ENCODE measurements around the gene AGRN.
A peak's percentile ranks its signal among the peaks of the same experiment; 100 is the strongest.
"Not testable (repeated sequence)": the region's sequence is repeated elsewhere in the genome, so short reads cannot be mapped to it uniquely, and the experiment has no call there.

The AGRN gene

GRCh38 chr1:1001057-1001783 lies 18.7 kb upstream of the AGRN start:
- no peak for DNase-seq (ENCODE audit: low spot score)

DNA sequence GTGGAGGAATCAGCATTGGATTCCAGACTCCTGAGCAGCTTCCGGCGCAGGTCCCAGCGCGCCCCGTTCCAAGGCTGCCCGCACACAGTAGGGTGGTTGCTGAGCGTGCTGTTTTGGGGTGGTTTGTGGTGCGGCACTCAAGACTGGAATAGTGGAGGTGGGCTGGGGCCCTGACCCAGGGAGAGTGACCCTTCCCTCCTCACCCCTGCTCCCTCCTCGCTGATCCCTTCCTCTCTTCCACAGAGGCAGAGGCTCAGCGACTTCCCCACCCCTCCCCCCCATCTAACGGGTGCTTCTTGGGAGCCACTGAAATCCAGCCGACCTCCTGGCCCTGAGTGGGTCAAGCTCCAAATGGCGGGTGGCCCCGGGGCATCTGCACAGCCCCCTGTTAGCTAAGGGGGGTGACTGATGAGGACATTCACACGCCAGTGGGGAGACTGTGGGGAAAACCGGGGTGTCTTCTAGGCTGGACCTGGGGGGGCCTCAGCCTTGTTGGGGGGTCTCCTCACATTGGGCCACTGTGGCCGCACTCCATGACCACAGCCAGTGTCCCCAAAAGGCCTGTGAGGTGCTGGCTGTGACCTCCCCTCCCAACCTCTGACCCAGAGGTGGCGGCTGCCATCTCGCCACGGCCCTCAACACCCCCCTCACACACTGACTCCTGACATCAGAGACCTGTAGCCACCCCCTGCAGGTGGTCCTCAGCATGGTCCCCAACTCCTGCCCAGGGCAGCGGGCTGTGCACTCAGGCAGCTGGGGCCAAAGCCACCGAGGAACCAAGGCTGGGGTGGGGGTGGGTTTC lies 16.1 kb upstream of the AGRN start:
- DNase-seq (ENCODE audit: low spot score): no peak

DNA sequence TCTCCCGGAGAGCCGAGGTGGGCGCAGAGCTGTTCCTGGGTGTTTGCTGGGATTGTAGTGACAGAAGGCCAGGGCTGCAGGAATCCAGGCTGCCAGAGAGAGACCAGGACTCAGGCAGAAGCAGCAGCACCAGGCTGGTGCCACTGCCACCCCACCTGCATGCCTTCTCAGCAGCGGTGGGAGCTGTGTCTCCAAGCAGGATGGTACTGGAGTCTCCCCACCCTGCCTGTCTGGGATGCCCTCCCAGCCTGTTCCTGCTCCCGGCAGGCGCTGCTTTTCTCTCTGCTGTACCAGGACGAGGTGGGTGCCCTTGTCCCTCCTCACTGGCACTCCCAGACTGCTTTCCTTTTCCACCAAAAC lies 15.5 kb upstream of the AGRN start:
- DNase-seq (ENCODE audit: low spot score): no peak

DNA sequence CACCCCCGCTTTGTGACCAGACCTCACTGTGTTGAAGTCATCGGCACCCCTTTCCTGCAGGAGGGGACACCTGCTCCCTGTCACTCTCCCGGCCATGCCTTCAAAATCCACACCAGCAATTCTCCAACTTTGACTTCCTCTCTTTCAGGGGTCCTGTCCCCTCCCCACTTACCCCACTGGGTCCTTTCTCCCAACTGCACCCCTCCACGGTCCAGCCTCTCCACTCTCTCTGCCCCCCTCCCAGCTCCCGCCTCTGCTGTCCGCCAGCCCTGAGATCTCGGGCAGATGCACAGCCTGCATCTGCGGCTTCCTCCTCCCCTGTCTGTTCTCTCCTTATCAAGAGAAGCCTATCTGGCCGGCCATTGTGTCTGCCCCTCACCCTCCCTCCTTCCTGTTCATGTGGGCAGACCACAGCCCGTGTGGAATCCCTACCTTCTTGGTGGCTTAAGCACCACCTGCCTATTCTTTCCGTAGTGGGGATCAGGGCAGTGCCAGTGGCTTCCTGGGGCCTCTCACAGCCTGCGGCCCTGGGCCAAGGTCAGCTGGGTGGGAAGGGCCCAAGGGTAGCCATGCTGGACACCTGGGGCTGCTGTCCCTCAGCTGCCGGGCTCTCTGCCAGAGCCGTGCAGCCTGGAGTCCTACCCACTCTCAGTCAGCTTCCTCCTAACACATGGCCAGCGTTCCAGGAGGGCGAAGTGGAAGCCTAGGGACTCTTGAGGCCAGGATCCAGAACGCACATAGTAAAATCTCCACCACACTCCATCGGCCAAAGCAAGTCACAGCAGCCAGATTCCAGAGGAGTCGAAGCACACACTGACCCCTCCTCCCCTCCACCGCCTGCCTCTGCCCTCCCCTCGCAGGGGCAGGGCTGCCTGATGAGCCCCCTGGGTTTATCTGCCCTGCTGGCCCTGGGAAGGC lies 14.9 kb upstream of the AGRN start:
- no peak for DNase-seq (ENCODE audit: low spot score)

GRCh38 chr1:1005774-1006304 lies 14.1 kb upstream of the AGRN start:
- no peak for DNase-seq (ENCODE audit: low spot score)

- DNase-seq (ENCODE audit: low spot score): no peak
These were observed 13.4 kb upstream of the AGRN start for GRCh38 chr1:1006305-1007159.

GRCh38 chr1:1010131-1010530 lies 9.8 kb upstream of the AGRN start:
- DNase-seq (ENCODE audit: low spot score): not testable (repeated sequence)

- no peak for DNase-seq (ENCODE audit: low spot score)
These were observed 8.4 kb upstream of the AGRN start for GRCh38 chr1:1011396-1011949.

DNA sequence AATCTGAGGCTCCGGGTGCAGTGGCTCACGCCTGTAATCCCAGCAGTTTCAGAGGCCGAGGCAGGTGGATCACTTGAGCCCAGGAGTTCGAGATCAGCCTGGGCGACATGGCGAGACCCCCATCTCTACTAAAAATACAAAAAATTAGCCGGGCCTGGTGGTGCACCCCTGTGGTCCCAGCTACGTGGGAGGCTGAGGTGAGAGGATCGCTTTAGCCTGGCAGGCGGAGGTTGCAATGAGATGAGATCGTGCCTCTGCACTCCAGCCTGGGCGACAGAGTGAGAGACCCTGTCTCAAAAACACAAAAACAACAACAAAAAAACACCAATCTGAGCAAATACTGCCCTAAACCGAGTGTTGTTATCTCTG lies 7.2 kb upstream of the AGRN start:
- DNase-seq (ENCODE audit: low spot score): not testable (repeated sequence)

- peak; percentile 89 for DNase-seq (ENCODE audit: low spot score)
These were observed 6.6 kb upstream of the AGRN start, which contains the start of gene ISG15 for GRCh38 chr1:1013105-1013921. ISG15 (plus strand) TSS chr1:1013497; CDS start chr1:1013574, 77 bp downstream.

GRCh38 chr1:1013922-1014648 lies 5.8 kb upstream of the AGRN start:
- DNase-seq (ENCODE audit: low spot score): no peak

GRCh38 chr1:1014799-1015681 lies 4.9 kb upstream of the AGRN start:
- no peak for DNase-seq (ENCODE audit: low spot score)

- DNase-seq (ENCODE audit: low spot score): not testable (repeated sequence)
These were observed 2.3 kb upstream of the AGRN start for GRCh38 chr1:1017397-1018320.

- not testable (repeated sequence) for DNase-seq (ENCODE audit: low spot score)
These were observed 1.6 kb upstream of the AGRN start for GRCh38 chr1:1018321-1018685.

GRCh38 chr1:1019122-1019999 lies 559 bp upstream of the AGRN start:
- peak; percentile 77 for DNase-seq (ENCODE audit: low spot score)

GRCh38 chr1:1020415-1021009 lies 592 bp downstream of the AGRN start:
- no peak for DNase-seq (ENCODE audit: low spot score)

Data from CD4-positive, alpha-beta T cell treated with Interleukin-6 at 100 ng/mL for 8 hours (primary cell).